GM21529 (cell line): ENCODE data around the gene OR2C3.
"Not testable (repeated sequence)": the region's sequence is repeated elsewhere in the genome, so short reads cannot be mapped to it uniquely, and the experiment has no call there.

Experiments
- ATAC-seq: cut with Tn5 transposase; IDR thresholded peaks from one replicate; pipeline ENCODE4 v1.9.1; 2021; ENCODE audit not compliant: unreplicated experiment

Gene OR2C3

DNA sequence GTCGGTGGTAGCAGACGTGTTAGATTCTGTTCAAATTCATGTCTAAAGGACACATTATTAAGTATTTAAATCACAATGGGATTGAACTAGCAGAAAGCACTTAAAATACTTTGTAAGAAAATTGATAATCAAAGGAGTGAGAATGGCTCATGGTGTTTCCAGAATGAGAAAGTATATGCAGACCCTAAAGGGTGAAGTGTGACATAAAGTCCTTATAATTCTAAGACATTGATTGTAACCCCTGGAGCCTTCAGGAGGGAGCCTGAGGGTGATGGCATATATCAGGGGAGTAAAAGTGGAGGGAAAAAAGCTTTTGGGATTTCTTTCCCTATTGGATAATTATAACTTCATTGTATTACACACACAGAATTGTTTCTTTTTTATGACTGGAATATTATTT lies at the start of gene OR2C3:
Gene OR2C3 (minus strand): TSS at position 101 of the 400 bp plus-strand sequence. CDS start 3,929 bp downstream, outside the sequence.
- no peak for ATAC-seq

DNA sequence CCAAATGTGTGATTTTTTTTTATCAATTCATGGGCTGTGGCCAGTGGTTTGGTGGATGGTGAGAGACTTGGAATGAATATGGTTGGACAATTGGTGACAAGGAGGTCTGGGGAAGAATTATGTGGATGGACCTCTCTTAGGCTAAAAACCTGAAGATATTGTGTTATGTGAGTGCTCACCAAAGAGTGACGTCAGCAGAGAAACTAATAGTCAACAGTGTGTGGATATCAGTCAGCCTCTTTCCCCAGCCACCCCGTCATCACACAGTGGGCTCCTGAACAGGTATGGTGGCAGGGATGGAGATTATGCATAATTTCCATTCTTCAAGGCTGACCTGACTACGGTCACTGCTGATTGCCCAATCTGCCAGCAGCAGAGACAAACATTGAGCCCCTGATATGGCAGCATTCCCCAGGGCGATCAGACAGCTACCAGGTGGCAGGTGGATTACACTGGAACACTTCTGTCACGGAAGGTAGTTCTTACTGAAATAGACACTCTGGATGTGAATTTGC lies 42.8 kb upstream of the OR2C3 start:
- ATAC-seq: no peak

DNA sequence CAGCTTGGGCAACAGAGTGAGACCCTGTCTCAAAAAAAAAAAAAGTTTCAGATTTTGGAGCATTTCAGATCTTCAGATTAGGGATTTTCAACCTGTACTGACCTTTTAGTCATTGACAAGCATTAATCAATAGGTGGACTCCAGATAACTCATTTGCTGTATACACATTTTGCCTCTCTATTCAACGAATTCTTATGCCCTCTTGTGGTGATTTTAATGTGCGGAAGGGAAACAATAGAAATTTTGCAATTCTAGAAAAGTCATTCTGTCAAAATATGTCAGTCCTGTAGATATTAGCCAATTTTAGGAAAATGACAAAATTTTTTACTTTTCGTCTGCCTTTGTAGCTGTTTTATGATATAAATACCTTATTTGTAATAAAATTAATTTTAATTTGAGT lies 40.3 kb upstream of the OR2C3 start:
- peak; percentile 70 for ATAC-seq

DNA sequence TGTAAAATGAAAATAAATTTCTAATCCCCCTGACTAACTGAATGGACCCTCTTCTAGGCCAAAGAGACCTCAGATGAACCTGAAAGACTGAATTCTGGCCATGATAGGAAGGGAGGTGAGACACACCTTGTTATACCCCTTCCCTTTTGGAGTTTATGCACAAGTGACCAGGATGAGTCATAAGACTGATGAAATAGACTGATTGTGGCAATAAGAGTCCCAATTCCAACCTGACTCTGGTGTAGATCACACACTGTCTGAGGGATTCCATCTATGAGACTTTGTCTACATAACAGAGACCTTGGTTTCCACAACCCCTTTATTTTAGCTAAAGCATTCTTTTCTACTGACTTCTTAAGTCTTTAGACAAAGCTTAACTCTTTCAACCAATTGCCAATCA lies 38.4 kb upstream of the OR2C3 start:
- no peak for ATAC-seq

DNA sequence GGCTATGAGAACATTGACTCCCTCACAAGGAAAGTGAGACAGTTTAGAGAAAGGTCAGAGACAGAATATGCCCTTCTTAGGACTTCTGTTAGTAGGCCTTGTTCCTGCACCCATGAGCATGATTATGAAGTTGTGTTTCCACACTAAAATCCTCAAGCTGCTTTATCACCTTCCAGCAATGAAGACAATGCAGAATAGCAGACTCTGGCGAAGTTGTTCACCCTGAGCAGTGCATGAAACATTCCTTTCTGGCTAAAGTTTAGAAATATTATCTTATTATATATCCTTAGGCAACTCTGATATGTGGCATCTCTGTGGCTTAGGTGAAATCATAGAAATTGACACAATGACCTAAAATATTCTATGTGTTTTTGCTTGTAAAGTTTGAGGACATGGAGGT lies 38.0 kb upstream of the OR2C3 start:
- no peak for ATAC-seq

- ATAC-seq: no peak
Measured at GRCh38 chr1:247562198-247562597, 26.0 kb upstream of the OR2C3 start.

GRCh38 chr1:247561711-247562110 lies 25.5 kb upstream of the OR2C3 start:
- no peak for ATAC-seq

- no peak for ATAC-seq
Measured at GRCh38 chr1:247557926-247558674, 21.9 kb upstream of the OR2C3 start.

GRCh38 chr1:247552231-247552630 lies 16.0 kb upstream of the OR2C3 start:
- ATAC-seq: no peak

DNA sequence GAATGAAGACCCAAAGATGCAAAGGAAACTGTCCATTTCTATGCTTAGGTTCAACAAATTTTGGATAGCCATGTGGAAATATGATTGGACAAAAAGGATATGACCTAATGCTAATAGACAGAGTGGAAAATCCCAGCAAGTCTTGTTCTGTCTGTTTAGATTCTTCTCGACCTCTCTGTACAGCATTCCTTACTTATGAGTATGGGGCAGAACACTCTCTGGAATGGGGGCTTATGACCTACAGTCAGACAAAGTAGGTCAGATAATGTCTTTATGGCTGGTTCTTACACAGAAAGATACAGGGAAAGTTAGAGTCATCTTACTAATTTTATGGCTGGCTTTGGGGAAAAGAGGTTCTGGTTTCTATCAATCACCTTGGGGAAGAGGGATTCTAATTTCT lies 15.5 kb upstream of the OR2C3 start:
- no peak for ATAC-seq

DNA sequence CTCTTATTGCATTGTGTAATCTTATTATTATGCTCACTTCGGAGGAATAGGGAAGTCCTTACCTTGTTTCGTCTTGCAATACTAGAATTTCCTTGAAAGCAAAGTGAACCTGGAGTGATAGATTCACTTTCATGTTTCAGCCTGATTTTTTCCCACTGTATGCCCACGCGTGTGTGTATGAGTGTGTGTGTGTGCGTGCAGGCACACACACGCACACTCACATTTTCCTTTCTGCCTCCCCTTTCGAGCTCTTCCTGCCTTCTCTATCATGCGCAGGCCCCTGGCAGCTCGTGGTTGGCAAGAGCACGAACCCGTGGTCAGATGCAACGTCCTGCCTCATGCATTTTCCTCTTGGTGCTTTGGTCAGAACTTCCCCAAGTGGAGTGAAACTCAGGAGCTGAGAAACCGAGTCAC lies 12.5 kb upstream of the OR2C3 start, which contains the start of gene GCSAML:
Gene GCSAML (plus strand): TSS at position 366 of the 414 bp plus-strand sequence. CDS start 58 bp downstream, outside the sequence.
- no peak for ATAC-seq

DNA sequence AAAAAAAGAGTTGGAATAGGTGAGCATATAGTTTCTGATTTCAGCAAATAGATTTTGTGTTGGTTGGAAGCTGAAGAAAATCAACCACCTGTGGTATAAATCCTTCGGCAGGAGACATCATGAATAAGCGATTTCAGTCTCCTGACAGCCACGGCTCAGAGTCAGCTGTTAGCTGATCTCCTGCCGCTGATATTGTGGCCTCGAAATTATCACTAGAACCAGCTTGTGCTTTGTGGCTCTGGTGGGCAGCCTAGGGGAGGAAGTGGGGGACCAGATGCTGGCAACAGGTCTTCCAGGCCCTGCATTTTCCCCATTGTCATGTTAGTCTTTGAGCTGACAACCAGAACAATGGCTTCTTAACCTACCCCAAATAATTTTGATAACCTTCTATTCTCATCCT lies 11.9 kb upstream of the OR2C3 start:
- no peak for ATAC-seq

DNA sequence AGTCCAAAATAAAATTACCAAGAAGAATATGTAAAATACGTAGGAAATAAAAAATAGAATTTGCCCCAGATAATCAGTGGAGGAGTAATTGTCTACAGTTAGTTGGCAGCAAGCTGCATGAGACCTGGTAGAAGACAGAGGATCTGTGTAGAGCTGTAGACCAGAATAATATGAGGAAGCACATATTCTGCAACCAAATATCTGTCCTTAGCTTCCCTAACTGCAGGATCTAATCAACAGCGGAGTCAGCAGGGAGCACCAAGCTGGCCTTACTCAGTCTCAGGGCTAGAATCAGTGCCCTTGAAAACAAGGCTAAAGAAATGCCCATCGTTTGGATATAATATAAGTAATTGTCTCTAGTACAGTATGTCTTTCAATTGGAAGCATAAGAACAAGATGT lies 6.6 kb upstream of the OR2C3 start:
- no peak for ATAC-seq

DNA sequence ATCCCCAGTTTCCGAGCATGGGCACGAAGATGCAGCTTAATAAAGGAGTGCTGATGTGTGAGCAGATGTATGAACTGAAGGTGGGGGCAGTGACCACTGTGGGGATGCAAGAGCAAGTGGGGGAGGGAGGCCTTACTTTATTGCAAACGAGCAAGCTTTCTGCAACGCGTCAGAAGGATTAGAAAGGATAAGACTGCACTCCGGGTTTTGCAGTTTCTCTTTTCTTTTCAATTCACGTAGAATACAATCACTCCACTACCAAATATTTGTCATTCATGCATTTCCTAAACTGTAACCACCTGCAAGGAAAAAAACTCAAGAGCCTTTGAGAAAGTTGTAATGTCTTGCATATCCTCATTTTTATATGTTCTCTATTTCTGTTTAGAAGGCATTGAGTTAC lies 4.3 kb upstream of the OR2C3 start:
- no peak for ATAC-seq

DNA sequence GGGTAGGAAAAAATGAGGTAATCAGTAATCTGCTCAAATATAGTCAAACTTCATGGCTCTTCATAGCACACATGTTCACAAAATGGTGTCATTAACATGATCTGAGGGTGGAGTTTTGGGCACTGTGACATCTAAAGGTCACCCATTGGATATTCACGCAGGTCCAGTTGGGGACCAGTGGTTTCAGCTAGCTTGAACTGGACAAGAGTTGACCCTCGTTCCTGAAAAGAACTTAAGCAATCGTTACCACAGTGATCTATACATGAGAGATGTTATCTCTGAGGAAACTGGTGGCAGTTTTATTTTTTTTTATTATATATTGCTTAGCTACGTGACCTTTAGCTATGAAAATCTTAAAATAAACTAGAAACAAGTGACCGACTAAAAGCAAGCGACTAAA lies 3.0 kb upstream of the OR2C3 start:
- ATAC-seq: no peak

DNA sequence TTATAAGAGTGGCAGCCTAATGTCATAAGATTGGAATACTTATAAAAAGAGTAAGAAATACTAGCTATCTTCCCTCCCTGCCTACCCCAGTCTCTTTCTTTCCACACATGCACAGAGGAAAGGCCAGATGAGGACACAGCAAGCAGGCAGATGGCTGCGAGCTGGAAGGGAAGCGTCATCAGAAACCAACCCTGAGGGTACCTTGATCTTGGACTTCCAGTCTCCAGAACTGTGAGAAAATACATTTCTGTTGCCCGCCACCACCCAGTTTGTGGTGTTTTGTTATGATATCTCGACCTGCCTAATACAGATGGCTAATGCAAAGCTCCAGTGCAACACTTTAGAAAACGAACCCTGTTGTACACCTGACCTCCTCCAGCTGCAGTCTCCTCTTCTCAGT lies 2.3 kb upstream of the OR2C3 start:
- ATAC-seq: no peak

- no peak for ATAC-seq
Measured at GRCh38 chr1:247535402-247535801, 838 bp downstream of the OR2C3 start.

DNA sequence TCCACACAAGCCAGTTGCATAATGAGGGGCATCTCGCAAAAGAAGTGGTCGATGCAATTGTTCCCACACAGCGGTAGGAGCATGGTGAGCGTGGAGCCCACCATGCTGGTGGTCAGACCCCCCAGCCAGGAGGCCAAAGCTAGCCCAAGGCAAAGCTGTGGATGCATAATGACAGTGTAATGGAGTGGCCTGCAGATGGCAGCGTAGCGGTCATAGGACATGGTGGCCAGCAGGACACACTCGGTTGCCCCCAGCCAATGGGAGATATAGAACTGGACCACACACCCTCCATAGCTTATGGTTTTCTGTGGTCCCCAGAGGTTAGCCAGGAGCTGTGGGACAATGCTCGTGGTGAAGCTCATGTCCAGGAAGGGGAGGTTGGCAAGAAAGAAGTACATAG lies 4.3 kb downstream of the OR2C3 start:
- ATAC-seq: no peak

DNA sequence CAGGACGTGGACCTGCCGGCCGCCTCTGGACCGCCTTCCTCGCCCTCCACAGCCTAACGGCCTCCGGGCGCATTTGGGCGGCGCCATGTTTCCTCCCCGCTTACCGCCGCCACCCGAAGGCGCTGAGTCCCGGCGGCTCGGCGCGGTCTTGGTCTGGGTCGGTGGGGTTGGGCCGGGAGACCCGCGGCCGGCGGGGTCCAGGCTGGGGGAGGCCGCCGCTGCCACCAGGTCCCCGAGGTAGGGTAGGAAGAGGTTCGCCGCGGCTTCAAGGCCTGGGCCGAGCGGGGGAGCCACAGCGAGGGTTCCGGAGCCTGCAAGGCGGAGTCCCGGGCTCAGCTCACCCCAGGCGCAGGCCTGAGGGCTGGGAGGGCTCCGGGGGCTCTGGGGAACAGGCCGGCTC lies 5.5 kb downstream of the OR2C3 start:
- no peak for ATAC-seq

GRCh38 chr1:247529771-247530355 lies 6.4 kb downstream of the OR2C3 start:
- ATAC-seq: no peak

DNA sequence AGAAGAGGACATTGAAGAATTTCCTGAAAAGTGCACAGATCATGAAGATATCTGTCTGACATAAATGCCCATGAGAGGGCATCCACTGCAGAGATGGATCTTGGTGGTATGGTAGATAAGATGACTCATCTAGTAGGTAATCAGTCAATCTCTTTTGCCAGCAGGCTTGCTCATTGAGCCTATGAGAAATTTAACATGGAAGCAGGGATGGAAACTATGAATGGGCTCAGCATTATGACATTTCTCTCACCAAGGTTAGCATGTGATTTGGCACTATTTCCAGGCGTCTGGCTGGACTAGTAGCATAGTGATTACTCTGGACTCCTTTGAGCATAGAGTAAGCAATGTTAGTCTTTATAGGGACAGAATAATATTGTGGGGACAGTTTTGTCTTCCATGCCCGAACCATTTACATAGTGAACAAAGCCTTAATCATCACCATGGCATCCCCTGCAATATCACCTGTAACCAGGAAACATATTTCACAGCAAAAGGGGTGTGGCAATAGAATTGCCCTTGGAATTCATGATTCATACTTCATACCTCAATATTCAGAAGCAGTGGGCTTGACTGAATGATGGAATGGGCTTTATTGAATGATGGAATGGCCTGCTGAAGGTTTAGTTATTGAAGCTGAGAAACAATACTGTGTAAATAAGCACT lies 7.3 kb downstream of the OR2C3 start:
- ATAC-seq: no peak

- not testable (repeated sequence) for ATAC-seq
Measured at GRCh38 chr1:247521886-247522285, 14.4 kb downstream of the OR2C3 start.
